CD4-positive, alpha-beta T cell treated with Interleukin-4 for 4 hours (primary cell): ENCODE measurements around the gene MAGI2.

Source experiments
- DNase-seq: peaks from one replicate; pipeline ENCODE4 v3.0.0-alpha.2; 2020

MAGI2 gene

GRCh38 chr7:78191475-78192079, 1261.9 kb downstream of the MAGI2 start:
- DNase-seq: no peak

DNA sequence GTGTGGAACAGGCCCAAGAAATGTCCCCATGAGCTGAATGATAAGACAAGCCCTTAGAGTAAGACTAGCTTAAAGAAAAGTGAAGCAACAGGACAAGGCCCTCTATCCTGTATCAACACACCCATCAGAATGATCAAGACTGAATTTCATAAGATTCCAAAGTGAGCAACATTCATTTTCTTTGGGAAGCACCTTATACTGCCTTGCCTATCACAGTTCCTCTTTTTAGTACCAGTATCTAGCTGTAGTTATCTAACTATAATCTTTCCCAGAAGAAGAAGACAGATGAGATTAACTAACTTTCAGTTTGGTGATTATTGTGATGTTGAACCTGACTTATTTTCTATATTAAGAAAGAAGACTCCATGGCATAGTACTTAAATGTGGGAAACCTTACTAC, 1263.7 kb downstream of the MAGI2 start:
- no peak for DNase-seq

DNA sequence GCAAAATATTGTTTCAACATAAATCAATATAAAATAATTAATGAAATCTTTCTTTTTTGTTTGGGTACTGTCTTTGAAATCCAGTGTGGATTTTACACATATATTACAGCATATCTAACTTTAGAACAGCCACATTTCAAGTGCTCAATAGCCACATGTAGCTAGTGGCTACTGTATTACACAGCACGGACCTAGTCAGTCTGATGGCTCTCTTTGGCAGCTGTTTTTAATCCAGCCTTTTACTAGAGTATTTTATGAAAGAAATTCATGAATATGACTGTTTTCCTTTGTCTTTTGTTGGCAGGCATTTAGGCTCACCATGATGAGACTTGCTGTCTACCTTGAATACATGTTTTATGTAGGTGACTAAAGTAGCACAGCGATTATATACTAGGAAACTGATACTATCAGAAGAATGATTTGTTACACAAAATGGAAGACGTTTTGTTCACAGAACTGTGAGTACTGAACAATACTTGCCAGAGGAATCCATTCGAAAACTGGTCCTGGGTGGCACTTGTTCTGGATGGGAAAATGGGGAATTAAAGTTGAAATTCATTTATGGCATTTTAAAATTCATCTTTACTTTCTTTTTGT, 1268.2 kb downstream of the MAGI2 start:
- no peak for DNase-seq

DNA sequence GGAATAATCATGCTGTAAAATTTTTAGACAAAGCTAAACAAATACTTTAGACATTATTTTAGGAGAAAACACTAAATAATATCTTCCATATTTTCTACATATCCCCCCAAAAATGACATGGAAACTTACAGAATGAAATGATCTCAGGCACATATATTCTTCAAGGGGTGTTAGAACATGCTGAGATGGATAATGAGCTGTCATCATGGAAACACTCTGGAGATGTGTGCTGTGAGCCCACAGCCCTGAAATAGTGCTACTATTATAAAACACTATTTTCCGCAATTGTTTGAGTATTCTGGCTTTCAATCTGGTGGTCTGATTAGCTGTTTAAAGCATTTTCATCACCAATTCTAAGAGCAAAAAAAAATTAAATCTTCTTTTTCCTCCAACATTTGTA, 1269.2 kb downstream of the MAGI2 start:
- no peak for DNase-seq

- DNase-seq: no peak
These were observed 1273.5 kb downstream of the MAGI2 start for GRCh38 chr7:78179827-78180477.

GRCh38 chr7:78179211-78179610, 1274.3 kb downstream of the MAGI2 start:
- DNase-seq: no peak

- DNase-seq: no peak
These were observed 1275.1 kb downstream of the MAGI2 start for GRCh38 chr7:78178319-78178718.

DNA sequence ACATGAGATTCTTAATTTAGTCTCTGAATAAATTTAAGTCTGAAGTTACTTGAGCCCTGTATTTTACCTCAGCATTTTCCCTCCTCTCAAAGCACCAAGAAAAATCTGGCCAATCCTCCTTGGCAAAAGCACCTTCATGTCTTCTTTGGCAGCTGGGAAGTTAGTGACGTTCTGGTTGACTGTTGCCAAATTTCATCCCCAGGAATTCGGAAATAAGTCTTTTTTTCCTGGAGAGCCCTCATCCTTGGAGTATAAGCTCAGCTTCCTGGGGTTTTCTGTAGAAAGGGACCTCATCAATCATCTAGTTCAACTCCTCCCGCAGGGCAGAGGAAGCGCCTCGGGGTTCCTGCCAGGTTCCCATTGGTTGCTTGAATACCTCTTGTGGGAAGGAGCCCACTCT, 1277.3 kb downstream of the MAGI2 start:
- DNase-seq: no peak

GRCh38 chr7:78175330-78176100, 1278.0 kb downstream of the MAGI2 start:
- DNase-seq: no peak

- no peak for DNase-seq
These were observed 1279.8 kb downstream of the MAGI2 start for GRCh38 chr7:78173666-78174065.

DNA sequence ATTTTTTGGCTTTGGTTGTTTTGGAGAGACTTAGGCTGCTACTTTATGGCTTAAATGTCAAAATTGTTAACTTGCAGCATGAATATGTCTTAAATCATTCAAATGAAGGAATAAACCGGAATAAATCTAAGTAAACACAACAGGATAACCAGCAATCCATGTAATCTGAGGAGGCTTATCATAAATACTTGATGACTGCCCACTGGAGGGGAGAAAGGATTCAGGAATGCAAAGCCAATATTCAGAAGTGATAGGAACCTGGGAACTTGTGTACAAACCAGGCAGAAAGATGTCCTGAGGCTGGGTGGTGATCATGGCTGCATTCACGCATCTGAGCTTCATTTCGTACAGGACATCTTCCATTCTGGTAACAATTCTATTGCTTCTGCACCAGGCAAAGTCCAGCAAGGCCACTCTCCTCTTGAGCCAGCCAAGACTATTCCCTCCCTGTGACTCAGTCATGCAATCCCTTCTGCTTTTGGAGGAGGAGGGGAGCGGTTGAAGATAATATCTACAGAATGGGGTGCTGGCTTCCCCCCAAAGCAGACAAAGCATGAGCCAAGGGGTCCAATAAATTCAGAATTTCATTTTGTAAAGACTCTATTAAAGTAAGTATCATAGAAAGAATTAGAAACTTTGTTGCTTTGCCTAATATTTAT, 1280.4 kb downstream of the MAGI2 start:
- no peak for DNase-seq

GRCh38 chr7:78172267-78172757, 1281.2 kb downstream of the MAGI2 start:
- DNase-seq: no peak

DNA sequence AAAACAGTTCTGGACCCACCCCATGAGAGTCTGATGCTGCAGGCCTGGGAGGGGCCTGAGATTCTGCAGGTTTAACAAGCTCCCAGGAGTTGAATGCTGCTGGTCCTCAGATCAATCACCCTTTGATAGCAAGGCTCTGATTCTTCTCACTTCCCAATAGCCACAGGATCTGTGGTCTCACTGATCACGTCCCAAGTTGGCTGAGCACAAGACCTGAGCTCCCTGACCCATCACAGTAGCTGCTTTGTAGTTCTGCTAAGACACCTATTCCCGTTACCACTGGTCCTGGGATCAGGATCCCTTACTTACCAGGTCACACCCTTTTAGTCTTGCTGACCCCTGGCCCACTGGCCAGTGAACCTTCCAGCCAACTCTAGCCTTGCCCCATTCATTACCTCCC, 1282.1 kb downstream of the MAGI2 start:
- no peak for DNase-seq

DNA sequence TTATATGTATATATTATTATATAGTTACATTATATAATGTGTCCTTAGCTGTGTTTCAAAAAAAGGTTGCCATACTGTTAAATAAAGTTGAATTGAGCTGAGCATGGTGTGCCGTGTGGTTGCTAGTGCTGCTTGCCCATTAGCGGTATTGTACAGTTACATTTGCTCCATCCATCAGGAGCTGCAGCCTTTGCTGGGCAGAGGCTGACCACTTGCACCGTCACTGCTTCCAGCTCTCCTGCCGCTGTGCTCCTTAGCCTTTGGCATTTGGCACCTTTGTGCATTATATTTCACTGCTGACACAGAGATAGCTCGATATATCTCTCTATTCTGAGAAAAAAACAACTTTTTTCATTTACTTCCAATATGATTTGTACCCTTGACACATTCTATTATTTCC, 1282.7 kb downstream of the MAGI2 start:
- no peak for DNase-seq

DNA sequence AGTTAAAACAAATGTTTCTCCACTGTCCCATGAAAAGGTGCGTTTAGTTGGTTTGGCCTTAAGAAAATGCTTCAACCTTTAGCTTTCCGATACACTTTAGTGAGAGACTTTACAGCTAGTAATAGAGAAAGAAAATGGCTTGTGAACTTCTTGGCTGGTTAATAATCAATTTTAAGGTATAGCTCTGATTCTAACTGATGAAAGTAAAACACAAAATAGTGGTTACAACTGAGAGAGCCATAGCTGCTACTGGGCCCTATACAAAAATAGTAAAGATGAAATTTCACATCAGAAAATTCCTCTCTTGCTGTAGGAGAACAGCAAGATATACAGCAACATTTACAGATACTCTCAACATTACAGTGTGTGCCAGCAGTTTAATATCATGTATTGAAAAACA, 1283.5 kb downstream of the MAGI2 start:
- DNase-seq: no peak

GRCh38 chr7:78168865-78169264, 1284.6 kb downstream of the MAGI2 start:
- DNase-seq: no peak

DNA sequence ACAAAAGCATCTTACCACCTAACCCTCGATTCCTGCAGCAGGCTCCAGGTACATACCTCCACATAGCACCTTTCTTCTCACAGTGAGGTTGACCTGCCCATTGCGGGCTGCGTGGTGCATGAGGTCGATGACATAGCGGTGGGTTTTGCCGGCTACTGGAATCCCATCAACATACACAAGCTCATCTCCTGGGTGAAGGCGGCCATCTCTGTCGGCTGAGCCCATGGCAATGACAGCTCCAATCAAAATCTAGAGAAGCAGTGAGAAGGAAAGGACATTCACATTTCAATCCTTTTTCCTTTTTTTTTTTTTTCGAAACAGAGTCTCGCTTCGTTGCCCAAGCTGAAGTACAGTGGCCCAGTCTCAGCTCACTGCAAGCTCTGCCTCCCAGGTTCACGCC, 1285.6 kb downstream of the MAGI2 start:
- DNase-seq: no peak

GRCh38 chr7:78165854-78166253, 1287.6 kb downstream of the MAGI2 start:
- DNase-seq: no peak

DNA sequence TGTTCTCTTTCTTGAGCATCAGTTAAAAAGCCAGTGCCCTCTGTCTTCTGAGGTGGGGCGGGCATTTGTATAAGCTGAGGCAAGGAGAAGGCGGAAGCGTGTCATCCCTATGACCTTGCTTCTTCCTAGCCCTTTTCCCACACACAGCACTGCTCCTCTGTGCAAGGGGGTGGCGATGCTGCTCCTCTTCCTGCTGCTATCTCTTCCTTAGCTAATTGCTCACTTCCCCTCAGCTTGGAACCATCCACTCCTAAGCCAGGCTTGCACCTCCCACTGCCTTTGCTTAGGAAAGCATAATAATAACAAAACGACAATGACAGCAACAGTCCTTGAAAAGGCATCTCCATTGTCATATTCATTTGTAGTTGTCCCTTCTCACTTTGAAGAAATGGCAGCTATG, 1288.0 kb downstream of the MAGI2 start:
- no peak for DNase-seq

DNA sequence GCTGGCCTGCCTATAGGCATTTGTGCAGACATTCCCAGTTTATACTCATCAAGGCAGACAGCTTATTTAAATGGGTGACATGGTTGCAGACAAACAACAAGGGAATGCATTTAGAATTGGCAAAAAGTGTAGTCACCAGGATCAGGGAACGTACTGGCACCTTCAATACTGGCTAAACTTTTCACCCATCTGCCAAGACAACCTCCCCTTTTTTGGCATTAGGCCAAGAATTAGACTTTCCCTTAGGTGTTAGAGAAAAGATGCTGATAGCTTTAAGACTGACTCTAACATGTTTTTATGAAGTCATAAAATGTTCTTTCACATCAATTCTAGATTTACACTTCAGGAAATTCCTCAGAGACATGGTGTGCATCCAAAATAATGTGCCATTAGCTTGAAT, 1289.0 kb downstream of the MAGI2 start:
- DNase-seq: no peak

- DNase-seq: no peak
These were observed 1291.7 kb downstream of the MAGI2 start for GRCh38 chr7:78161781-78162180.

- no peak for DNase-seq
These were observed 1293.9 kb downstream of the MAGI2 start for GRCh38 chr7:78159545-78159944.

DNA sequence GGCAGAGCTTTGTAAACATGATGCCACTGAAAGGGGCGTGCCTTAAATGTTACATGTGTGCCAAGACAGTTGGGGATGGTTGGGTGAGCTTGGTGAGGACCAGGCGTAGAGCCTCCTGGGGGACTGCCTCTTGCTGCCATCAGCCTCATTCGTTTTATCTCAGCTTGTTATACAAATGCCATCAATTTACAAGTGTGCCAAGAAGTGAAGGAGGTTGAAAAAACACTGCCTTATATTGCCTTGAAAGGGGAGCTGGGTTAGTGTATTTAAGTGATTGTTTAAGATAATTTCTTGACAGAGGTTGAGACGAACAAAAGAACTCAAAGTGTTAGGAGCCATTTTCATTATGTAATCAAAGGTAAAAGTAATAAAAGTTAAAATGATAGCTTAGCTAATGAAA, 1300.2 kb downstream of the MAGI2 start:
- DNase-seq: no peak
